PC-9 (cell line): ENCODE measurements around the gene SPATA31A5.
"Not testable (repeated sequence)": the region's sequence is repeated elsewhere in the genome, so short reads cannot be mapped to it uniquely, and the experiment has no call there.

Experiments
- CTCF ChIP-seq: fragments of 200-600 bp; sonication (generic); conservative IDR thresholded peaks from 2 replicates; pipeline ENCODE4 v1.6.1; 2017; ENCODE audit warnings: mixed run types, antibody characterized with exemption, mild to moderate bottlenecking, moderate library complexity
- EZH2 ChIP-seq: fragments of 200-600 bp; sonication (generic); IDR thresholded peaks from 2 replicates; pipeline ENCODE4 v1.8.0; 2017; ENCODE audit warnings: antibody characterized with exemption, low read depth

GRCh38 chr9:60962990-60963350, 48.8 kb downstream of the SPATA31A5 start:
- TF ChIP-seq CTCF, EZH2: not testable (repeated sequence)
